Measurements from ENCODE around the gene ABCA13.

GRCh38 chr7:48139459-48139858 lies 31.8 kb upstream of the ABCA13 start:
- peak; percentile 66 for TF ChIP-seq CTCF (conservative IDR thresholded peaks at IDR 0.05; ENCODE audit: low read depth, low read length)
- TF ChIP-seq EZH2 (IDR thresholded peaks at IDR 0.05; ENCODE audit: low read length, unreplicated experiment) = no peak
- no peak for TF ChIP-seq EZH2phosphoT487 (IDR thresholded peaks at IDR 0.05; ENCODE audit: borderline replicate concordance, low read length)

Measured in PC-3 (cell line).